Endodermal cell (in vitro differentiated cells): ENCODE measurements around the gene PYCR2. TPM values are rescaled to one million over a fixed set of nuclear protein-coding genes. Genes with fewer than 3 reads are reported as not detected.

Source experiments
- DNase-seq: peaks from one replicate; pipeline ENCODE4 v3.0.0-alpha.2; 2017
- H3K27ac ChIP-seq: 2 replicates; pipeline ENCODE4 v1.5.1; 2013; ENCODE audit warnings: mild to moderate bottlenecking, low read depth, low read length, moderate library complexity
- H3K27me3 ChIP-seq: 2 replicates; pipeline ENCODE4 v1.6.1; 2013; ENCODE audit warnings: mild to moderate bottlenecking, low read length, moderate library complexity; ENCODE audit not compliant: insufficient read depth, control insufficient read depth, poor library complexity, severe bottlenecking
- H3K36me3 ChIP-seq: 2 replicates; pipeline ENCODE4 v1.7.0; 2013; ENCODE audit warnings: mild to moderate bottlenecking, low read length, moderate library complexity; ENCODE audit not compliant: control insufficient read depth, insufficient read depth
- H3K4me1 ChIP-seq: one replicate; pipeline ENCODE4 v1.7.0; 2013; ENCODE audit warnings: low read length; ENCODE audit not compliant: control insufficient read depth, insufficient read depth
- H3K4me3 ChIP-seq: 2 replicates; pipeline ENCODE4 v1.5.1; 2013; ENCODE audit warnings: mild to moderate bottlenecking, low read length, moderate library complexity
- H3K9ac ChIP-seq: 2 replicates; pipeline ENCODE4 v1.6.1; 2013; ENCODE audit warnings: mild to moderate bottlenecking, low read length, moderate library complexity; ENCODE audit not compliant: poor library complexity, severe bottlenecking; ENCODE audit errors: extremely low read depth
- H3K9me3 ChIP-seq: 2 replicates; pipeline ENCODE4 v1.6.1; 2013; ENCODE audit warnings: mild to moderate bottlenecking, low read length, moderate library complexity; ENCODE audit not compliant: control insufficient read depth
- H3K27ac Mint-ChIP-seq: 2 replicates; pipeline ENCODE4 v1.8.0; 2020; ENCODE audit warnings: mixed read lengths
- H3K27me3 Mint-ChIP-seq: 2 replicates; pipeline ENCODE4 v1.8.0; 2021; ENCODE audit warnings: mild to moderate bottlenecking, mixed read lengths; ENCODE audit not compliant: insufficient read depth
- H3K36me3 Mint-ChIP-seq: 2 replicates; pipeline ENCODE4 v1.8.0; 2020; ENCODE audit warnings: low read depth, mixed read lengths
- H3K4me1 Mint-ChIP-seq: 2 replicates; pipeline ENCODE4 v1.8.0; 2020; ENCODE audit warnings: mixed read lengths
- H3K4me3 Mint-ChIP-seq: 2 replicates; pipeline ENCODE4 v1.8.0; 2020; ENCODE audit warnings: mild to moderate bottlenecking, moderate library complexity, mixed read lengths
- H3K9me3 Mint-ChIP-seq: 2 replicates; pipeline ENCODE4 v1.8.0; 2020; ENCODE audit warnings: mild to moderate bottlenecking, mixed read lengths
- WGBS, 2 experiments: methylation state at CpG; one replicate each; pipeline versions ENCODE4 v1.1.5 to v1.1.7; 2013; ENCODE audit warnings: missing lambda C conversion rate in 2 of 2, mixed read lengths in 1 of 2; ENCODE audit not compliant: insufficient coverage in 1 of 2, insufficient read length in 1 of 2; 5-methylcytosine and 5-hydroxymethylcytosine counted together
- total RNA-seq, 2 donors: library from RNA; stranded (reverse); fragmentation: NEBNext Ultra II Directional in 1 of 2; extraction: Animal tissue kit (Norgen Biotek cat#: 25700) in 1 of 2; gene quantifications; 2 replicates in 1 of 2; 3 replicates in 1 of 2; pipeline ENCODE4 v1.2.1, GENCODE V29; 2021
- TF ChIP-seq, protein P1 (sequence below): fragments of 200-600 bp; sonication (generic); conservative IDR thresholded peaks from 2 replicates; pipeline ENCODE4 v1.5.0; 2021; ENCODE audit warnings: antibody characterized with exemption, mild to moderate bottlenecking

The PYCR2 gene
- total RNA-seq, 2 donors from 2014 or later = 94.5 to 101 TPM

- TF ChIP-seq, protein P1, sequence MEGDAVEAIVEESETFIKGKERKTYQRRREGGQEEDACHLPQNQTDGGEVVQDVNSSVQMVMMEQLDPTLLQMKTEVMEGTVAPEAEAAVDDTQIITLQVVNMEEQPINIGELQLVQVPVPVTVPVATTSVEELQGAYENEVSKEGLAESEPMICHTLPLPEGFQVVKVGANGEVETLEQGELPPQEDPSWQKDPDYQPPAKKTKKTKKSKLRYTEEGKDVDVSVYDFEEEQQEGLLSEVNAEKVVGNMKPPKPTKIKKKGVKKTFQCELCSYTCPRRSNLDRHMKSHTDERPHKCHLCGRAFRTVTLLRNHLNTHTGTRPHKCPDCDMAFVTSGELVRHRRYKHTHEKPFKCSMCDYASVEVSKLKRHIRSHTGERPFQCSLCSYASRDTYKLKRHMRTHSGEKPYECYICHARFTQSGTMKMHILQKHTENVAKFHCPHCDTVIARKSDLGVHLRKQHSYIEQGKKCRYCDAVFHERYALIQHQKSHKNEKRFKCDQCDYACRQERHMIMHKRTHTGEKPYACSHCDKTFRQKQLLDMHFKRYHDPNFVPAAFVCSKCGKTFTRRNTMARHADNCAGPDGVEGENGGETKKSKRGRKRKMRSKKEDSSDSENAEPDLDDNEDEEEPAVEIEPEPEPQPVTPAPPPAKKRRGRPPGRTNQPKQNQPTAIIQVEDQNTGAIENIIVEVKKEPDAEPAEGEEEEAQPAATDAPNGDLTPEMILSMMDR = no peak
- no peak overlapping the region for H3K27ac ChIP-seq
- H3K9me3 Mint-ChIP-seq = no peaks in the 10 kb centered on the region
- H3K9ac ChIP-seq = no peak overlapping the region
- H3K4me1 Mint-ChIP-seq = peaks cover 19% of the 10 kb centered on the region
- H3K4me3 Mint-ChIP-seq = no peak overlapping the region
- H3K27me3 ChIP-seq = no peaks in the 10 kb centered on the region
- peaks cover 38% of the 10 kb centered on the region for H3K36me3 ChIP-seq
- WGBS, 2 experiments = 98 to 100% methylated on average over 2 to 3 of the region's 3 CpGs
- no peak for DNase-seq
- no peaks in the 10 kb centered on the region for H3K9me3 ChIP-seq
- H3K27me3 Mint-ChIP-seq = no peaks in the 10 kb centered on the region
- peaks cover 14% of the 10 kb centered on the region for H3K4me1 ChIP-seq
- H3K4me3 ChIP-seq = no peak overlapping the region
- peaks cover 44% of the 10 kb centered on the region for H3K36me3 Mint-ChIP-seq
- no peak overlapping the region for H3K27ac Mint-ChIP-seq
Observed at GRCh38 chr1:225917101-225917500, 6.9 kb downstream of the PYCR2 start.

GRCh38 chr1:225915538-225915991, 8.5 kb downstream of the PYCR2 start:
- Histone ChIP-seq H3K9me3 (no peaks in the 10 kb centered on the region), H3K9ac (no peak overlapping the region), H3K27me3 (no peaks in the 10 kb centered on the region), H3K4me1 (peaks cover 3% of the 10 kb centered on the region), H3K36me3 (peaks cover 23% of the 10 kb centered on the region), H3K27ac (peak overlapping the region; percentile 46), H3K4me3 (no peak overlapping the region)
- H3K4me1 Mint-ChIP-seq = peaks cover 14% of the 10 kb centered on the region
- no peaks in the 10 kb centered on the region for H3K27me3 Mint-ChIP-seq
- WGBS, 2 experiments = 89 to 92% methylated on average over 2 to 7 of the region's 7 CpGs
- H3K9me3 Mint-ChIP-seq = no peaks in the 10 kb centered on the region
- DNase-seq = peak; percentile 47
- H3K36me3 Mint-ChIP-seq = peaks cover 31% of the 10 kb centered on the region
- no peak overlapping the region for H3K27ac Mint-ChIP-seq
- no peak overlapping the region for H3K4me3 Mint-ChIP-seq
- TF ChIP-seq, protein P1 = no peak

- WGBS, 2 experiments = 83 to 91% methylated on average over 5 to 6 of the region's 6 CpGs
Observed at GRCh38 chr1:225914947-225915346, 9.1 kb downstream of the PYCR2 start.

More at GRCh38 chr1:225914947-225915346, 9.1 kb downstream of the PYCR2 start:
- no peaks in the 10 kb centered on the region for H3K9me3 ChIP-seq
- H3K4me1 ChIP-seq = peaks cover 9% of the 10 kb centered on the region
- TF ChIP-seq, protein P1 = no peak
- no peak overlapping the region for H3K4me3 ChIP-seq
- no peak overlapping the region for H3K9ac ChIP-seq
- Mint-ChIP-seq H3K4me3 (no peak overlapping the region), H3K36me3 (peaks cover 25% of the 10 kb centered on the region), H3K4me1 (peaks cover 18% of the 10 kb centered on the region), H3K27me3 (no peaks in the 10 kb centered on the region), H3K27ac (no peak overlapping the region), H3K9me3 (no peaks in the 10 kb centered on the region)
- DNase-seq = no peak
- H3K27me3 ChIP-seq = no peaks in the 10 kb centered on the region
- H3K27ac ChIP-seq = peak overlapping the region; percentile 46
- H3K36me3 ChIP-seq = peaks cover 17% of the 10 kb centered on the region
